ENCODE results near the gene TNFSF18.

Gene TNFSF18, protein sequence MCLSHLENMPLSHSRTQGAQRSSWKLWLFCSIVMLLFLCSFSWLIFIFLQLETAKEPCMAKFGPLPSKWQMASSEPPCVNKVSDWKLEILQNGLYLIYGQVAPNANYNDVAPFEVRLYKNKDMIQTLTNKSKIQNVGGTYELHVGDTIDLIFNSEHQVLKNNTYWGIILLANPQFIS

DNA sequence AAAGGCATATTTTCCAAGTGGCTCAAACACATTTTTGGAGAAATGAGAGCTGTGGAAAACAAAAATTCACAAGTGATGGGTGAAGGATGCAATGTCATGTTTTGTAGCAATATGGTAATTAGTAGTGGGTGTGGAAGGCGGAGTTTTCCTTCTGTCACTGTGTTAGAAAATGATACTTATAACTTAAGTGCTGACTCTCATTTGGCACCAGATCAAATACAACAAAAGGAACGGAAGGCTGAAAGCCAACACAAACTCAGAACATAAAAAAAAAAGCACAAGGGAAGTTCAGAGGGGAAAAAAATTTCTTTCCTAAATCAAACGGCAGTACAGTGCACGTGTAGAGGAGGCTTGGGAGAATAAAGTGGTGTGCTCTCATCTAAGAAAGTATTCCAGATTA, at the start of gene TNFSF18:
Gene TNFSF18 (minus strand): TSS at position 77 of the 400 bp plus-strand sequence. CDS start 45 bp downstream, at position 32.
- Histone ChIP-seq H3K4me3 (ENCODE audit: insufficient read length, low read depth) (no peak within 1 kb of the TSS), H3K4me1 (ENCODE audit: insufficient read depth, insufficient read length) (no peaks in the 10 kb centered on the region), H3K27me3 (ENCODE audit: insufficient read depth, insufficient read length) (no peaks in the 10 kb centered on the region), H3K9ac (ENCODE audit: insufficient read length, low read depth) (no peak within 1 kb of the TSS), H3K9me3 (ENCODE audit: insufficient read depth, low read length) (no peaks in the 10 kb centered on the region), H3K36me3 (ENCODE audit: insufficient read depth, insufficient read length, low read length) (no peaks in the 10 kb centered on the region)
- no peak for DNase-seq (ENCODE audit: low read depth, low spot score)
- no peak for TF ChIP-seq SUZ12 (IDR thresholded peaks at IDR 0.05; ENCODE audit: extremely low read depth, insufficient read depth, insufficient read length)
- TF ChIP-seq YY1 (IDR thresholded peaks at IDR 0.05; ENCODE audit: insufficient read depth, insufficient read length) = no peak
- TF ChIP-seq ZNF274 (IDR thresholded peaks at IDR 0.05; ENCODE audit: low read depth, low read length) = no peak

DNA sequence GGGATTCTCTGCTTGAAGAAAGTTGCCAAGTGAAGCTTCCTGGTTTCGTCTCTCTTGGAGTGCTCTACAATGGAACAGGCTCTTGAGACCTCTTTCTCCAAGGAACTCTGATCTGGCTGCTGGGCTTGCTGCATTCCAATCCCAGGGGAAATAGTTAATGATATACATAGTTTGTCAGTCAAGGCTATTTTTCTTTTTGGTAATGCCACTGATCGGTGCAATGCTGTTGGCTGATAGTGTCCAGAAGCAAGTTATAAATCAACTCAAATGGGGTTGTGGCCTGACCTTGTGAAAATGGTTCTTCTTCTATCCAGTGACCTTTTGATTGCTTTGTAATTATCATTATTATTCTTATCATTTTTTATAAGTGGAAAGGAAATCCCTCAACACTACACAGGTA, 48.4 kb upstream of the TNFSF18 start:
- peaks cover 14% of the 10 kb centered on the region for H3K9me3 ChIP-seq (ENCODE audit: insufficient read depth, low read length)

DNA sequence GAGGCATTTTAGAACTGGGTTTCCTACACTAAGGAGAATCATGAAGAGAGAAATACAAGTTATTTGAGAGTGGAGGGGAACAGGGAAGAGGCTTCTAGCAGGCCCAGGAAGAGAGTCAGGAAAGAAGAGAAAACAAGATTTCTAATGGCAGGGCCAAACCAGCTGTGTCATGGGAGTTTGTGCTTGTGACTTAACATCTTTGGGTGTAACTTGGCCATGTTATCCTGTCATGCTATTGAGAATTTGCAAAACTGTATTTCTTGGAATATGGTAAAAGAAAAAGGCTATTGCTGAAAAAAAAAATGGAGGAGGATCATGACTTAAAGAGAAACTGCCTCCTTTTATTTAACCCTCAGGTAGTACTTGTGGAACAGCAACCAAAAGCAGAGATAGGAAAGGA, 47.4 kb upstream of the TNFSF18 start:
- Histone ChIP-seq H3K4me1 (ENCODE audit: insufficient read depth, insufficient read length) (no peaks in the 10 kb centered on the region), H3K4me3 (ENCODE audit: insufficient read length, low read depth) (no peak overlapping the region), H3K9me3 (ENCODE audit: insufficient read depth, low read length) (peaks cover 7% of the 10 kb centered on the region), H3K36me3 (ENCODE audit: insufficient read depth, insufficient read length, low read length) (no peaks in the 10 kb centered on the region), H3K9ac (ENCODE audit: insufficient read length, low read depth) (no peak overlapping the region), H3K27me3 (ENCODE audit: insufficient read depth, insufficient read length) (no peaks in the 10 kb centered on the region)
- DNase-seq (ENCODE audit: low read depth, low spot score) = no peak
- TF ChIP-seq YY1 (IDR thresholded peaks at IDR 0.05; ENCODE audit: insufficient read depth, insufficient read length) (no peak), ZNF274 (IDR thresholded peaks at IDR 0.05; ENCODE audit: low read depth, low read length) (no peak), SUZ12 (IDR thresholded peaks at IDR 0.05; ENCODE audit: extremely low read depth, insufficient read depth, insufficient read length) (no peak)

More for the DNA sequence above, 48.4 kb upstream of the TNFSF18 start:
- no peaks in the 10 kb centered on the region for H3K27me3 ChIP-seq (ENCODE audit: insufficient read depth, insufficient read length)
- no peak overlapping the region for H3K4me3 ChIP-seq (ENCODE audit: insufficient read length, low read depth)
- TF ChIP-seq SUZ12 (IDR thresholded peaks at IDR 0.05; ENCODE audit: extremely low read depth, insufficient read depth, insufficient read length) = no peak
- no peak for TF ChIP-seq ZNF274 (IDR thresholded peaks at IDR 0.05; ENCODE audit: low read depth, low read length)
- no peak for TF ChIP-seq YY1 (IDR thresholded peaks at IDR 0.05; ENCODE audit: insufficient read depth, insufficient read length)
- H3K4me1 ChIP-seq (ENCODE audit: insufficient read depth, insufficient read length) = no peaks in the 10 kb centered on the region
- no peak for DNase-seq (ENCODE audit: low read depth, low spot score)
- no peaks in the 10 kb centered on the region for H3K36me3 ChIP-seq (ENCODE audit: insufficient read depth, insufficient read length, low read length)
- H3K9ac ChIP-seq (ENCODE audit: insufficient read length, low read depth) = no peak overlapping the region

DNA sequence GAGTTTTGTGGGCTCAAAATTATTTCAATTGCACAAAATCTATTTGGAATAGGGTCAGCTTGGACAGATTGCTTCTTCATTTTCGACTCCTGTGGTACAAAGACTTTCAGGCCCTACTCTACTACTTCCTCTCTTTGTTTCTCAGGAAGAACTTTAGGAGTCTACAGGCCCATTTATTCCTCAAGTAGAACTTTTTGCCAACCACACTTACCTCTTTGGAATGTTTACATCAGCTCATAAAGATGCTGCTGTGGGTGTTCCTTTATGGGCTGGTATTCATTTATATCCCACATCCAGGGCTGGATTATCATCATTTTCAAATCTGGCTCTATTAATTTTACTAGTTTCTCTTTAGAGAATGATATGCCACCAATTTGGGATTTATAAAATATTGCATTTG, 46.3 kb upstream of the TNFSF18 start:
- H3K27me3 ChIP-seq (ENCODE audit: insufficient read depth, insufficient read length) = no peaks in the 10 kb centered on the region
- H3K4me3 ChIP-seq (ENCODE audit: insufficient read length, low read depth) = no peak overlapping the region
- no peaks in the 10 kb centered on the region for H3K4me1 ChIP-seq (ENCODE audit: insufficient read depth, insufficient read length)
- TF ChIP-seq ZNF274 (IDR thresholded peaks at IDR 0.05; ENCODE audit: low read depth, low read length) (no peak), SUZ12 (IDR thresholded peaks at IDR 0.05; ENCODE audit: extremely low read depth, insufficient read depth, insufficient read length) (no peak)
- H3K36me3 ChIP-seq (ENCODE audit: insufficient read depth, insufficient read length, low read length) = no peaks in the 10 kb centered on the region
- H3K9ac ChIP-seq (ENCODE audit: insufficient read length, low read depth) = no peak overlapping the region
- DNase-seq (ENCODE audit: low read depth, low spot score) = no peak
- no peaks in the 10 kb centered on the region for H3K9me3 ChIP-seq (ENCODE audit: insufficient read depth, low read length)

DNA sequence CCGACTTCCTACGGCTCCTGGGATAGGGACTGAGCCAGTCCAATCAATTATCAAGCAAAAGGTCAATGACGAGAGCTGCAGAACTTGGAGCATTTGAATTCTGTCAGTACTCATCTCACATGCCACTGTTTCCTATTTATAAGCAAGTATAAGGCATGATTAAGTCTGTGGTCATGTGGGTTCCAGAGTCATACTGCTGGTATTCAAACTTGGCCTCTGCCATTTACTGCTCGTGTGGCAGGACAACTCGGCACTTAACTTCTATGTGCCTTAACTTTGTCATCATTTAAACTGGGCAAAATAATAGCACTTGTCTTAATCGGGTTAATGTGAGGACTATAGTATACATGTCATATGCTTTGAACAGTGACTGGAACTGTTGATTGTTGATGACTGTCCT, 44.9 kb upstream of the TNFSF18 start:
- no peak for TF ChIP-seq ZNF274 (IDR thresholded peaks at IDR 0.05; ENCODE audit: low read depth, low read length)
- TF ChIP-seq YY1 (IDR thresholded peaks at IDR 0.05; ENCODE audit: insufficient read depth, insufficient read length) = no peak
- no peak for TF ChIP-seq SUZ12 (IDR thresholded peaks at IDR 0.05; ENCODE audit: extremely low read depth, insufficient read depth, insufficient read length)
- Histone ChIP-seq H3K9me3 (ENCODE audit: insufficient read depth, low read length) (no peaks in the 10 kb centered on the region), H3K4me1 (ENCODE audit: insufficient read depth, insufficient read length) (no peaks in the 10 kb centered on the region), H3K4me3 (ENCODE audit: insufficient read length, low read depth) (no peak overlapping the region), H3K27me3 (ENCODE audit: insufficient read depth, insufficient read length) (no peaks in the 10 kb centered on the region), H3K36me3 (ENCODE audit: insufficient read depth, insufficient read length, low read length) (no peaks in the 10 kb centered on the region), H3K9ac (ENCODE audit: insufficient read length, low read depth) (no peak overlapping the region)
- DNase-seq (ENCODE audit: low read depth, low spot score) = no peak

DNA sequence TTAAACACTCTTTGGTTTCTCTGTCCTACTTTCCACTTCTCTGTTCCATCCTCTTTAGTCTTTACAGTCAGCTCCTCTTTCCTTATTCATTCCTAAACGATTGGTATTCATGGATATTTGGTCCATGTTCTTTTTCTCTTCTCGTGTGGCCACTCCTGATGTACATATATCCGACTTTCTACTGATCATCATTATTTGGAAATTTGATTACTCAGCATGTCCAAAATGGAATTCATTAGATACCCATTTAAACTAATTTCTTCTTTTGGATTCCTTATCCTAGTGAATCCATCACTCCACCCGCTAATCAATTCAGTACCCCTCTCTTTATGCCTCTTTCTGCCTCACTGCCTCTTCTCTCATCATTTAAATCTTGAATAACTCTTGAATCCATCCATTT, 43.8 kb upstream of the TNFSF18 start:
- H3K9me3 ChIP-seq (ENCODE audit: insufficient read depth, low read length) = no peaks in the 10 kb centered on the region
- H3K36me3 ChIP-seq (ENCODE audit: insufficient read depth, insufficient read length, low read length) = no peaks in the 10 kb centered on the region
- no peaks in the 10 kb centered on the region for H3K4me1 ChIP-seq (ENCODE audit: insufficient read depth, insufficient read length)
- no peak overlapping the region for H3K9ac ChIP-seq (ENCODE audit: insufficient read length, low read depth)
- no peaks in the 10 kb centered on the region for H3K27me3 ChIP-seq (ENCODE audit: insufficient read depth, insufficient read length)
- H3K4me3 ChIP-seq (ENCODE audit: insufficient read length, low read depth) = no peak overlapping the region
- DNase-seq (ENCODE audit: low read depth, low spot score) = no peak
- TF ChIP-seq YY1 (IDR thresholded peaks at IDR 0.05; ENCODE audit: insufficient read depth, insufficient read length) (no peak), SUZ12 (IDR thresholded peaks at IDR 0.05; ENCODE audit: extremely low read depth, insufficient read depth, insufficient read length) (no peak), ZNF274 (IDR thresholded peaks at IDR 0.05; ENCODE audit: low read depth, low read length) (no peak)

DNA sequence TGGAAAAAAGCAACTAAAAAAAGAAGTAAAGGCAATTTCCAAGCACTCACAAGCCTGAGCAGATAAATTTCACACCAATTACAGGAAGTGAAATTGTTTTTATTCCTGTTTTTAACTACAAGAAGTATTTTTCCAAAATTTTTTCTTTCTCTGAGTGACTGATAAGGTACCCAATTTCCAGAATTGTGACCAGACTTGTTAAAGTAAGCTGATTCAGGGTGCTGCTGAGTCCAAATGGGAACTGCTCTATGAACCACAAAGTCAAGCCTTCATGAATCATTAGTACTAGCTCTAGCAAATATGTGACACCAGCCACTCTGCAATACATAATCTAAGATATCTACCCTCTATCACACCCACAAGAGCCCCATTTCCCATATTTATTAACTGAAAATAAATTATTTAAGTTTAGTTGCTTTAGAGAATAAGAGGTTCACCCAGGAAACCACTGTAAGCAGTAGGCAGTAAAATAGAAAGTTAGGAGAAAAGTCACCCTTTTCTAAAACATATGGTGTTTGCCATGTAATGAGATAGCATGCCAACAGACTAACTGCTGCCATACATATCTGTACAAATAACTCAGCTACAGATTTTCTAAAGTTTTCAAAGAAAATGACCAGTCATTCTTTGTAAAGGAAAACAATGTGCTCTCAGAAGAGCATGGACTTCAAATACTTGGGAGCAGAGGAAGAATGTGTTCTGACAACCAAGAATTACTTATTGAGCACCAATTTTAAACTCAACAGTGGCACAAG, 43.1 kb upstream of the TNFSF18 start:
- no peaks in the 10 kb centered on the region for H3K27me3 ChIP-seq (ENCODE audit: insufficient read depth, insufficient read length)
- no peak overlapping the region for H3K9ac ChIP-seq (ENCODE audit: insufficient read length, low read depth)
- no peaks in the 10 kb centered on the region for H3K36me3 ChIP-seq (ENCODE audit: insufficient read depth, insufficient read length, low read length)
- no peak overlapping the region for H3K4me3 ChIP-seq (ENCODE audit: insufficient read length, low read depth)
- H3K9me3 ChIP-seq (ENCODE audit: insufficient read depth, low read length) = no peaks in the 10 kb centered on the region
- TF ChIP-seq YY1 (IDR thresholded peaks at IDR 0.05; ENCODE audit: insufficient read depth, insufficient read length) (no peak), ZNF274 (IDR thresholded peaks at IDR 0.05; ENCODE audit: low read depth, low read length) (no peak), SUZ12 (IDR thresholded peaks at IDR 0.05; ENCODE audit: extremely low read depth, insufficient read depth, insufficient read length) (no peak)
- DNase-seq (ENCODE audit: low read depth, low spot score) = no peak
- no peaks in the 10 kb centered on the region for H3K4me1 ChIP-seq (ENCODE audit: insufficient read depth, insufficient read length)

Data from NT2/D1 (cell line).